Stimulated activated CD4-positive, alpha-beta T cell treated with anti-CD3 and anti-CD28 coated beads, Interleukin-1b, Interleukin-23, amount 100 ng/mL, for 24 hours (primary cell): Measurements from ENCODE around the gene LRMDA.

Source experiments
- DNase-seq, 4 experiments: peaks; one replicate each; pipeline ENCODE4 v3.0.0-alpha.2; 2020; ENCODE audit warnings: low read depth in 4 of 4, low spot score in 1 of 4

Gene LRMDA

GRCh38 chr10:75431180-75432111 lies at the start of gene LRMDA:
TSS of gene LRMDA (plus strand) at chr10:75431624.
- DNase-seq: no peak

- DNase-seq: no peak
These were observed 45.3 kb upstream of the LRMDA start for GRCh38 chr10:75386128-75386527.

GRCh38 chr10:75388082-75388481 lies 43.3 kb upstream of the LRMDA start:
- DNase-seq: no peak

- no peak for DNase-seq
These were observed 41.2 kb upstream of the LRMDA start for GRCh38 chr10:75390178-75390577.

GRCh38 chr10:75392271-75392670 lies 39.2 kb upstream of the LRMDA start:
- no peak for DNase-seq

- no peak for DNase-seq
These were observed 38.7 kb upstream of the LRMDA start for GRCh38 chr10:75392744-75393143.

- DNase-seq: no peak
These were observed 37.2 kb upstream of the LRMDA start for GRCh38 chr10:75394221-75394620.

GRCh38 chr10:75395066-75395931 lies 36.1 kb upstream of the LRMDA start:
- no peak for DNase-seq

- no peak for DNase-seq
These were observed 35.3 kb upstream of the LRMDA start for GRCh38 chr10:75395932-75396630.

- no peak for DNase-seq
These were observed 34.6 kb upstream of the LRMDA start for GRCh38 chr10:75396631-75397495.

GRCh38 chr10:75397496-75398199 lies 33.8 kb upstream of the LRMDA start:
- no peak for DNase-seq

GRCh38 chr10:75398200-75398691 lies 33.2 kb upstream of the LRMDA start:
- no peak for DNase-seq

GRCh38 chr10:75398692-75399460 lies 32.5 kb upstream of the LRMDA start:
- DNase-seq: no peak

- DNase-seq: no peak
These were observed 31.8 kb upstream of the LRMDA start for GRCh38 chr10:75399461-75400162.

GRCh38 chr10:75400163-75400770 lies 31.2 kb upstream of the LRMDA start:
- no peak for DNase-seq

GRCh38 chr10:75400771-75401568 lies 30.5 kb upstream of the LRMDA start:
- no peak for DNase-seq
